Endothelial cell of umbilical vein (primary cell): ENCODE data around the gene CTBP2. TPM values are rescaled to one million over a fixed set of nuclear protein-coding genes. Genes with fewer than 3 reads are reported as not detected.

Source experiments
- BruUV-seq: library from RNA; stranded (reverse); fragments of 400-500 nt; replicated peaks from 2 replicates; lab custom pipeline; 2021; lab: Mats Ljungman, UMichigan
- CTCF ChIA-PET: fragments of 300-600, 350-600 bp; sonication (Branson Sonifier 250); formaldehyde crosslinking; loops from one replicate; lab custom pipeline; 2021; ENCODE audit warnings: antibody characterized with exemption, inconsistent platforms; lab: Charles Lee
- POLR2A ChIA-PET: fragments of 300-600, 350-600 bp; sonication (Branson Sonifier 250); formaldehyde crosslinking; loops from one replicate; lab custom pipeline; 2021; ENCODE audit warnings: antibody characterized with exemption, inconsistent platforms; lab: Charles Lee
- DNase-seq: peaks from one replicate; pipeline ENCODE4 v3.0.0-alpha.2; 2011; ENCODE audit warnings: low read depth, low spot score
- FAIRE-seq: peaks from 2 replicates; lab custom pipeline; 2011; peaks lifted over from hg19 to GRCh38; lab: Jason Lieb, UNC
- H2AFZ ChIP-seq: 2 replicates; pipeline ENCODE4 v1.6.0; 2012; ENCODE audit warnings: low read depth, low read length, control low read depth, inconsistent platforms
- H3K27ac ChIP-seq: 2 replicates; pipeline ENCODE4 v1.5.1; 2011; ENCODE audit warnings: low read depth, mild to moderate bottlenecking, control low read depth, low read length, moderate library complexity; ENCODE audit not compliant: insufficient read depth
- H3K27me3 ChIP-seq, 2 experiments: 2 replicates each; pipeline versions ENCODE4 v1.6.0 to v1.6.1; 2011; ENCODE audit warnings: low read length in 2 of 2, mixed read lengths in 1 of 2; ENCODE audit not compliant: control insufficient read depth in 2 of 2, insufficient read depth in 2 of 2
- H3K36me3 ChIP-seq, 2 experiments: 2 replicates in 1 of 2; 3 replicates in 1 of 2; pipeline ENCODE4 v1.5.1; 2011; ENCODE audit warnings: low read length in 2 of 2, mild to moderate bottlenecking in 1 of 2, moderate library complexity in 1 of 2; ENCODE audit not compliant: control insufficient read depth in 2 of 2, insufficient read depth in 2 of 2; ENCODE audit errors: extremely low read depth in 1 of 2
- H3K4me1 ChIP-seq: 3 replicates; pipeline ENCODE4 v1.5.1; 2011; ENCODE audit warnings: mild to moderate bottlenecking, low read length; ENCODE audit not compliant: control insufficient read depth, insufficient read depth; ENCODE audit errors: extremely low read depth
- H3K4me2 ChIP-seq: 2 replicates; pipeline ENCODE4 v1.6.1; 2011; ENCODE audit warnings: low read length, control low read depth, mixed read lengths; ENCODE audit not compliant: insufficient read depth
- H3K4me3 ChIP-seq, 3 experiments: fragments of 200-600 bp in 1 of 3; sonication (generic), shearing (Covaris generic) in 1 of 3; replicated peaks in 1 of 3; 2 replicates each; pipeline ENCODE4 v1.5.1; 2011 to 2016; ENCODE audit warnings: control low read depth in 3 of 3, low read length in 3 of 3, mild to moderate bottlenecking in 2 of 3, inconsistent platforms in 1 of 3, low read depth in 1 of 3, moderate library complexity in 1 of 3; ENCODE audit not compliant: insufficient read depth in 1 of 3
- H3K79me2 ChIP-seq: 2 replicates; pipeline ENCODE4 v1.6.0; 2012; ENCODE audit warnings: low read length, inconsistent platforms; ENCODE audit not compliant: control insufficient read depth, insufficient read depth
- H3K9ac ChIP-seq: replicated peaks from 2 replicates; pipeline ENCODE3; 2011; ENCODE audit warnings: low read length, control low read depth; ENCODE audit not compliant: insufficient read depth; ENCODE audit errors: extremely low read depth
- H3K9me1 ChIP-seq: replicated peaks from 3 replicates; pipeline ENCODE4 v1.6.0; 2011; ENCODE audit warnings: mild to moderate bottlenecking, low read length; ENCODE audit not compliant: control insufficient read depth, insufficient read depth; ENCODE audit errors: extremely low read depth
- H3K9me3 ChIP-seq: replicated peaks from 2 replicates; pipeline ENCODE4 v1.5.1; 2012; ENCODE audit warnings: low read length, inconsistent platforms; ENCODE audit not compliant: control insufficient read depth, insufficient read depth
- H4K20me1 ChIP-seq: replicated peaks from 2 replicates; pipeline ENCODE3; 2011; ENCODE audit warnings: mild to moderate bottlenecking, low read length; ENCODE audit not compliant: control insufficient read depth, insufficient read depth; ENCODE audit errors: extremely low read depth
- EZH2 ChIP-seq: IDR thresholded peaks from 2 replicates; pipeline ENCODE4 v1.6.1; 2012; ENCODE audit warnings: borderline replicate concordance, low read depth, mild to moderate bottlenecking, moderate library complexity, low read length, inconsistent platforms; ENCODE audit not compliant: severe bottlenecking
- FOS ChIP-seq: IDR thresholded peaks from 2 replicates; pipeline ENCODE4 v1.6.1; 2011; ENCODE audit warnings: mild to moderate bottlenecking, low read length, moderate library complexity, borderline replicate concordance; ENCODE audit not compliant: insufficient read depth
- GATA2 ChIP-seq: IDR thresholded peaks from 2 replicates; pipeline ENCODE4 v1.7.0; 2011; ENCODE audit warnings: low read depth, mild to moderate bottlenecking, moderate library complexity, mixed read lengths, low read length; ENCODE audit not compliant: insufficient read length, insufficient read depth
- JUN ChIP-seq: IDR thresholded peaks from 2 replicates; pipeline ENCODE4 v1.6.1; 2011; ENCODE audit warnings: borderline replicate concordance, low read depth; ENCODE audit not compliant: insufficient read length, insufficient read depth
- MYC ChIP-seq: IDR thresholded peaks from one replicate; pipeline ENCODE4 v1.6.1; 2011; ENCODE audit warnings: mild to moderate bottlenecking, low read depth, low read length
- POLR2A ChIP-seq: IDR thresholded peaks from 2 replicates; pipeline ENCODE4 v1.6.1; 2012; ENCODE audit warnings: low read depth, mild to moderate bottlenecking, control low read depth, low read length
- POLR2AphosphoS5 ChIP-seq: IDR thresholded peaks from 2 replicates; pipeline ENCODE4 v1.6.1; 2012; ENCODE audit warnings: low read depth, mild to moderate bottlenecking, control low read depth, low read length, moderate library complexity; ENCODE audit not compliant: insufficient read depth
- dilution Hi-C: fragments of 300-500 bp; cut with MboI; formaldehyde crosslinking; loops from one replicate; pipeline ENCODE4 v1.15.0; 2019; ENCODE audit warnings: low sequenced_read_pairs; ENCODE audit not compliant: extremely low pct_ligation_motif_present
- intact Hi-C: fragments of 100-400 bp; cut with micrococcal nuclease; formaldehyde crosslinking; loops from one replicate; pipeline ENCODE4 v1.10.0; 2022
- polyA plus RNA-seq, 4 experiments: library from polyadenylated mRNA; depleted of rRNA in 3 of 4; stranded (reverse) in 3 of 4; unstranded in 1 of 4; fragments of >200 nt; gene quantifications; 2 replicates each; pipeline versions ENCODE4 v1.2.1 to v1.2.3, GENCODE V29; 2011 to 2012; ENCODE audit warnings: missing spikeins in 1 of 4
- total RNA-seq: library from RNA; stranded (reverse); gene quantifications from 2 replicates; pipeline ENCODE4 v1.2.3, GENCODE V29; 2021
- TF ChIP-seq, protein P1 (sequence below): IDR thresholded peaks from 2 replicates; pipeline ENCODE4 v1.6.1; 2011; ENCODE audit not compliant: insufficient read depth, insufficient read length
- TF ChIP-seq, protein P2 (sequence below), 2 donors: IDR thresholded peaks; 1 replicate in 1 of 2; 2 replicates in 1 of 2; pipeline ENCODE4 v1.5.1; 2011; ENCODE audit warnings: low read length in 2 of 2, mild to moderate bottlenecking in 2 of 2, moderate library complexity in 2 of 2, control low read depth in 1 of 2, inconsistent platforms in 1 of 2, low read depth in 1 of 2; ENCODE audit not compliant: insufficient read depth in 1 of 2; ENCODE audit errors: extremely low read depth in 1 of 2

The CTBP2 gene
- total and polyA plus RNA-seq, 2 donors (not counting 3 experiments of a cell fraction or from before 2014, with no cell fraction given): 118 to 128 TPM

DNA sequence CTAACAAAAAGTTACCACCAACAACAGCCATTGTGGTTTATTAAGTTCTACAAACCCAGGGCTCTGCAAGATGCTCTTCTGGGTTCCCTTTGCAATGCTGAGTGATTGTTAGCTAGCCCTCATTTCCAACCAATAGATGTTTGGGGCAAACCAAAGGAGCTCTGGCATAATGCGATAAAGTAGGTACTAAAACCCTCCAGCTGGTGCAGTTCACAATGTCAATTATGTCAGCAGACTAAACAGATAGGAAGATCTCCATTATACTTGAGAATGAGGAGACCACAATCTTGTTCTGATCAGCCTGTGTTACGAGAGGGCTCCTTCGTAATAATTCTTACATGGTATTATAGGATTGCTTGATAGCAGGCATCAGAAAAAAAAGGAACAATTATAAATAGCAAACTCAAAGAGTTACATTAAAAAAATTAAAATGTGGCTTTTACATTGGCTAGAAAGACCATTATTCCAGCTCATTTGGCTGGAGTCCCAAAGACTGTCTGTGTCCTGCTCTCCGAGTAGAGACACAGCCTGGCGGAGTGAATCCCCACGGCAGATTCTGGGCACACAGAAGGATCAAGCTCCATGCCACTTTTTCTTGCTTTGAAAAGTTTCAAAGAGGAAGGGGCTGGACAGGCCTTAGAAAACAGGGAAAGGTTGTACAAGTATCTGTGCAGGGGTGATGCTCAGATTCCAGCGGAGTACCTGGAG is 124.6 kb downstream of the CTBP2 start:
- Histone ChIP-seq H4K20me1 (no peaks in the 10 kb centered on the region), H3K27me3 (no peaks in the 10 kb centered on the region), H2AFZ (no peak overlapping the region), H3K79me2 (peaks cover 87% of the 10 kb centered on the region), H3K27ac (peak overlapping the region; percentile 13), H3K9me3 (no peaks in the 10 kb centered on the region), H3K4me3 (peak overlapping the region in 1 of 3 experiments; percentile 5), H3K4me1 (peaks cover 12% of the 10 kb centered on the region), H3K4me2 (peak overlapping the region; percentile 42), H3K36me3 (peaks cover 0 to 19% of the 10 kb centered on the region in 2 experiments), H3K9me1 (no peaks in the 10 kb centered on the region), H3K9ac (peak overlapping the region; percentile 13)
- BruUV-seq: TSS peak; percentile 3
- dilution Hi-C loops (no loop called here), intact Hi-C loops (loop anchor here (1.0 kb wide), 1 partner anchor 10 kb away; no protein-coding TSS in a partner anchor)
- FAIRE-seq (no peak), DNase-seq (no peak)
- POLR2A ChIA-PET: no interaction called here
- TF ChIP-seq EZH2 (no peak), JUN (no peak), POLR2AphosphoS5 (no peak), MYC (no peak), POLR2A (no peak), GATA2 (no peak), FOS (no peak)
- TF ChIP-seq, protein P1, sequence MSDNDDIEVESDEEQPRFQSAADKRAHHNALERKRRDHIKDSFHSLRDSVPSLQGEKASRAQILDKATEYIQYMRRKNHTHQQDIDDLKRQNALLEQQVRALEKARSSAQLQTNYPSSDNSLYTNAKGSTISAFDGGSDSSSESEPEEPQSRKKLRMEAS: no peak
- TF ChIP-seq, protein P2, sequence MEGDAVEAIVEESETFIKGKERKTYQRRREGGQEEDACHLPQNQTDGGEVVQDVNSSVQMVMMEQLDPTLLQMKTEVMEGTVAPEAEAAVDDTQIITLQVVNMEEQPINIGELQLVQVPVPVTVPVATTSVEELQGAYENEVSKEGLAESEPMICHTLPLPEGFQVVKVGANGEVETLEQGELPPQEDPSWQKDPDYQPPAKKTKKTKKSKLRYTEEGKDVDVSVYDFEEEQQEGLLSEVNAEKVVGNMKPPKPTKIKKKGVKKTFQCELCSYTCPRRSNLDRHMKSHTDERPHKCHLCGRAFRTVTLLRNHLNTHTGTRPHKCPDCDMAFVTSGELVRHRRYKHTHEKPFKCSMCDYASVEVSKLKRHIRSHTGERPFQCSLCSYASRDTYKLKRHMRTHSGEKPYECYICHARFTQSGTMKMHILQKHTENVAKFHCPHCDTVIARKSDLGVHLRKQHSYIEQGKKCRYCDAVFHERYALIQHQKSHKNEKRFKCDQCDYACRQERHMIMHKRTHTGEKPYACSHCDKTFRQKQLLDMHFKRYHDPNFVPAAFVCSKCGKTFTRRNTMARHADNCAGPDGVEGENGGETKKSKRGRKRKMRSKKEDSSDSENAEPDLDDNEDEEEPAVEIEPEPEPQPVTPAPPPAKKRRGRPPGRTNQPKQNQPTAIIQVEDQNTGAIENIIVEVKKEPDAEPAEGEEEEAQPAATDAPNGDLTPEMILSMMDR (IDR thresholded peaks at IDR 0.05; ENCODE audit: extremely low read depth in 1 of 2, insufficient read depth in 1 of 2, low read depth in 1 of 2, low read length in 2 of 2): no peak
- CTCF ChIA-PET: interaction anchor here (0.7 to 3.3 kb wide), 7 partner anchors 8 to 26 kb away, joined by 3 to 28 read pairs (median 3); no protein-coding TSS in a partner anchor
